Thymus (tissue), 11 donors: Measurements from ENCODE around the gene CYP4F22. TPM values are rescaled to one million over a fixed set of nuclear protein-coding genes. Genes with fewer than 3 reads are reported as not detected.

ENCODE experiments used
- DNase-seq, 9 donors: peaks; one replicate each; pipeline ENCODE4 v3.0.0-alpha.2; 2013; ENCODE audit warnings: low spot score in 9 of 9, low read depth in 6 of 9, missing footprints in 1 of 9
- H3K27ac ChIP-seq, 2 donors: one replicate each; pipeline ENCODE4 v1.5.1; 2013; ENCODE audit warnings: control low read depth in 1 of 2, low read depth in 1 of 2, low read length in 1 of 2, mild to moderate bottlenecking in 1 of 2, moderate library complexity in 1 of 2
- H3K27me3 ChIP-seq, 2 donors: one replicate each; pipeline ENCODE4 v1.5.1; 2013; ENCODE audit warnings: low read length in 1 of 2; ENCODE audit not compliant: control insufficient read depth in 2 of 2, insufficient read depth in 1 of 2
- H3K36me3 ChIP-seq, 2 donors: one replicate each; pipeline ENCODE4 v1.5.1; 2013; ENCODE audit warnings: low read length in 1 of 2, mild to moderate bottlenecking in 1 of 2, moderate library complexity in 1 of 2; ENCODE audit not compliant: control insufficient read depth in 2 of 2, insufficient read depth in 2 of 2
- H3K4me1 ChIP-seq, 2 donors: one replicate each; pipeline ENCODE4 v1.5.1; 2013; ENCODE audit warnings: low read length in 2 of 2; ENCODE audit not compliant: control insufficient read depth in 2 of 2, insufficient read depth in 2 of 2
- H3K4me3 ChIP-seq, 2 donors: one replicate each; pipeline ENCODE4 v1.5.1; 2013; ENCODE audit warnings: low read length in 2 of 2, control low read depth in 1 of 2, mild to moderate bottlenecking in 1 of 2
- H3K9me3 ChIP-seq, 2 donors: one replicate each; pipeline ENCODE4 v1.5.1; 2013; ENCODE audit warnings: low read length in 1 of 2, mild to moderate bottlenecking in 1 of 2; ENCODE audit not compliant: control insufficient read depth in 2 of 2, insufficient read depth in 1 of 2
- WGBS: extraction: QIAGEN DNeasy Blood & Tissue Kit; methylation state at CpG from one replicate; pipeline ENCODE4 v1.1.7; 2013; 5-methylcytosine and 5-hydroxymethylcytosine counted together
- polyA plus RNA-seq: library from polyadenylated mRNA; stranded (reverse); fragments of 200-250 nt; gene quantifications from one replicate; pipeline ENCODE4 v1.2.3, GENCODE V29; 2013
- total RNA-seq: library from RNA; stranded (reverse); fragments of 120-200 nt; gene quantifications from one replicate; pipeline ENCODE4 v1.2.4, GENCODE V29; 2013
- donor health status: healthy.

CYP4F22 gene
- total and polyA plus RNA-seq, 2 donors, result 0.09 to 0.64 TPM

- H3K4me3 ChIP-seq, result no peak overlapping the region
- H3K36me3 ChIP-seq, result no peaks in the 10 kb centered on the region
- DNase-seq, result no peak
- no peaks in the 10 kb centered on the region for H3K4me1 ChIP-seq
- no peaks in the 10 kb centered on the region for H3K9me3 ChIP-seq
- H3K27ac ChIP-seq, result no peak overlapping the region
- H3K27me3 ChIP-seq, result no peaks in the 10 kb centered on the region
- WGBS, result 80% methylated on average over 12 of the region's 12 CpGs
Measured at GRCh38 chr19:15576526-15577156, 68.3 kb downstream of the CYP4F22 start.

GRCh38 chr19:15577184-15577771 is 69.0 kb downstream of the CYP4F22 start:
- 85% methylated on average over 6 of the region's 6 CpGs for WGBS
- H3K27me3 ChIP-seq, result no peaks in the 10 kb centered on the region
- H3K27ac ChIP-seq, result no peak overlapping the region
- no peaks in the 10 kb centered on the region for H3K4me1 ChIP-seq
- H3K9me3 ChIP-seq, result no peaks in the 10 kb centered on the region
- H3K4me3 ChIP-seq, result no peak overlapping the region
- no peak for DNase-seq
- H3K36me3 ChIP-seq, result no peaks in the 10 kb centered on the region

- Histone ChIP-seq H3K36me3 (no peaks in the 10 kb centered on the region), H3K4me1 (no peaks in the 10 kb centered on the region), H3K27me3 (peaks cover 0 to 10% of the 10 kb centered on the region in 2 donors), H3K9me3 (no peaks in the 10 kb centered on the region), H3K4me3 (no peak overlapping the region), H3K27ac (no peak overlapping the region)
- 83% methylated on average over 12 of the region's 12 CpGs for WGBS
- no peak for DNase-seq
Measured at GRCh38 chr19:15583346-15583745, 75.0 kb downstream of the CYP4F22 start.

GRCh38 chr19:15584095-15584494 is 75.8 kb downstream of the CYP4F22 start:
- 43% methylated on average over 10 of the region's 10 CpGs for WGBS
- no peaks in the 10 kb centered on the region for H3K9me3 ChIP-seq
- H3K36me3 ChIP-seq, result no peaks in the 10 kb centered on the region
- DNase-seq, result no peak
- H3K4me1 ChIP-seq, result no peaks in the 10 kb centered on the region
- no peak overlapping the region for H3K4me3 ChIP-seq
- H3K27me3 ChIP-seq, result peaks cover 0 to 10% of the 10 kb centered on the region in 2 donors
- no peak overlapping the region for H3K27ac ChIP-seq

- 12% methylated on average over 35 of the region's 35 CpGs for WGBS
- Histone ChIP-seq H3K9me3 (no peaks in the 10 kb centered on the region), H3K27me3 (peaks cover 0 to 10% of the 10 kb centered on the region in 2 donors), H3K4me3 (no peak overlapping the region), H3K36me3 (no peaks in the 10 kb centered on the region), H3K4me1 (no peaks in the 10 kb centered on the region), H3K27ac (no peak overlapping the region)
- peak; percentile 35 to 81 (median 57) for DNase-seq
Measured at GRCh38 chr19:15584541-15585115, 76.3 kb downstream of the CYP4F22 start.

GRCh38 chr19:15587663-15588062 is 79.3 kb downstream of the CYP4F22 start:
- peak in 1 of 9 donors; percentile 12 for DNase-seq
- H3K27me3 ChIP-seq, result peaks cover 0 to 10% of the 10 kb centered on the region in 2 donors
- no peak overlapping the region for H3K4me3 ChIP-seq
- no peaks in the 10 kb centered on the region for H3K9me3 ChIP-seq
- 81% methylated on average over 9 of the region's 9 CpGs for WGBS
- no peaks in the 10 kb centered on the region for H3K36me3 ChIP-seq
- no peaks in the 10 kb centered on the region for H3K4me1 ChIP-seq
- no peak overlapping the region for H3K27ac ChIP-seq

GRCh38 chr19:15588265-15588664 is 79.9 kb downstream of the CYP4F22 start:
- no peaks in the 10 kb centered on the region for H3K36me3 ChIP-seq
- H3K9me3 ChIP-seq, result no peaks in the 10 kb centered on the region
- H3K4me1 ChIP-seq, result no peaks in the 10 kb centered on the region
- H3K27ac ChIP-seq, result no peak overlapping the region
- peaks cover 0 to 8% of the 10 kb centered on the region in 2 donors for H3K27me3 ChIP-seq
- 98% methylated on average over 1 of the region's 1 CpG for WGBS
- no peak overlapping the region for H3K4me3 ChIP-seq
- DNase-seq, result no peak

GRCh38 chr19:15589760-15590451 is 81.6 kb downstream of the CYP4F22 start:
- no peaks in the 10 kb centered on the region for H3K36me3 ChIP-seq
- no peaks in the 10 kb centered on the region for H3K27me3 ChIP-seq
- no peaks in the 10 kb centered on the region for H3K9me3 ChIP-seq
- no peak overlapping the region for H3K27ac ChIP-seq
- no peaks in the 10 kb centered on the region for H3K4me1 ChIP-seq
- H3K4me3 ChIP-seq, result no peak overlapping the region
- no peak for DNase-seq
- WGBS, result 77% methylated on average over 5 of the region's 5 CpGs

GRCh38 chr19:15591796-15592195 is 83.5 kb downstream of the CYP4F22 start:
- Histone ChIP-seq H3K4me1 (no peaks in the 10 kb centered on the region), H3K4me3 (no peak overlapping the region), H3K9me3 (no peaks in the 10 kb centered on the region), H3K27me3 (no peaks in the 10 kb centered on the region), H3K36me3 (no peaks in the 10 kb centered on the region), H3K27ac (no peak overlapping the region)
- 75% methylated on average over 4 of the region's 4 CpGs for WGBS
- no peak for DNase-seq
